ENCODE measurements around the gene PACS2. TPM values are rescaled to one million over a fixed set of nuclear protein-coding genes. Genes with fewer than 3 reads are reported as not detected.
A peak's percentile ranks its signal among the peaks of the same experiment; 100 is the strongest.
"Not testable (repeated sequence)": the region's sequence is repeated elsewhere in the genome, so short reads cannot be mapped to it uniquely, and the experiment has no call there.

Gene PACS2
- total RNA-seq, 1 experiment from 2014 or later = 65.6 TPM

GRCh38 chr14:105287249-105288102 lies 27.1 kb upstream of the PACS2 start:
- DNase-seq (ENCODE audit: low spot score) = no peak

GRCh38 chr14:105288936-105289335 lies 25.6 kb upstream of the PACS2 start:
- not testable (repeated sequence) for DNase-seq (ENCODE audit: low spot score)

GRCh38 chr14:105290621-105291346 lies 23.8 kb upstream of the PACS2 start:
- DNase-seq (ENCODE audit: low spot score) = no peak

GRCh38 chr14:105292826-105293711 lies 21.5 kb upstream of the PACS2 start:
- DNase-seq (ENCODE audit: low spot score) = no peak

GRCh38 chr14:105294142-105294597 lies 20.4 kb upstream of the PACS2 start:
- no peak for DNase-seq (ENCODE audit: low spot score)

GRCh38 chr14:105297311-105297710 lies 17.2 kb upstream of the PACS2 start:
- DNase-seq (ENCODE audit: low spot score) = not testable (repeated sequence)

GRCh38 chr14:105299654-105300541 lies 14.7 kb upstream of the PACS2 start:
- peak; percentile 9 for DNase-seq (ENCODE audit: low spot score)

- peak; percentile 83 for DNase-seq (ENCODE audit: low spot score)
Observed at GRCh38 chr14:105300542-105301102, 13.9 kb upstream of the PACS2 start, which contains the start of gene BRF1. TSS of gene BRF1 (minus strand) at chr14:105301001. CDS start at chr14:105300629, 372 bp downstream.

GRCh38 chr14:105301103-105301914 lies 13.2 kb upstream of the PACS2 start:
- peak; percentile 94 for DNase-seq (ENCODE audit: low spot score)

- not testable (repeated sequence) for DNase-seq (ENCODE audit: low spot score)
Observed at GRCh38 chr14:105301915-105302249, 12.7 kb upstream of the PACS2 start.

- no peak for DNase-seq (ENCODE audit: low spot score)
Observed at GRCh38 chr14:105303949-105304348, 10.6 kb upstream of the PACS2 start.

GRCh38 chr14:105304565-105304964 lies 10.0 kb upstream of the PACS2 start:
- DNase-seq (ENCODE audit: low spot score) = no peak

GRCh38 chr14:105305345-105305744 lies 9.2 kb upstream of the PACS2 start:
- no peak for DNase-seq (ENCODE audit: low spot score)

- no peak for DNase-seq (ENCODE audit: low spot score)
Observed at GRCh38 chr14:105305791-105306190, 8.8 kb upstream of the PACS2 start.

- no peak for DNase-seq (ENCODE audit: low spot score)
Observed at GRCh38 chr14:105307052-105307727, 7.4 kb upstream of the PACS2 start.

GRCh38 chr14:105309371-105309770 lies 5.2 kb upstream of the PACS2 start:
- no peak for DNase-seq (ENCODE audit: low spot score)

- no peak for DNase-seq (ENCODE audit: low spot score)
Observed at GRCh38 chr14:105311838-105312237, 2.7 kb upstream of the PACS2 start.

- DNase-seq (ENCODE audit: low spot score) = no peak
Observed at GRCh38 chr14:105312973-105313372, 1.6 kb upstream of the PACS2 start.

Measured in HT-29 (cell line).